GM18873 (cell line): ENCODE results near the gene ADAM19.

Experiments
- ATAC-seq: cut with Tn5 transposase; IDR thresholded peaks from one replicate; pipeline ENCODE4 v1.9.1; 2021; ENCODE audit warnings: mild to moderate bottlenecking, moderate library complexity, moderate number of reproducible peaks; ENCODE audit not compliant: unreplicated experiment, low FRiP score

The ADAM19 gene

DNA sequence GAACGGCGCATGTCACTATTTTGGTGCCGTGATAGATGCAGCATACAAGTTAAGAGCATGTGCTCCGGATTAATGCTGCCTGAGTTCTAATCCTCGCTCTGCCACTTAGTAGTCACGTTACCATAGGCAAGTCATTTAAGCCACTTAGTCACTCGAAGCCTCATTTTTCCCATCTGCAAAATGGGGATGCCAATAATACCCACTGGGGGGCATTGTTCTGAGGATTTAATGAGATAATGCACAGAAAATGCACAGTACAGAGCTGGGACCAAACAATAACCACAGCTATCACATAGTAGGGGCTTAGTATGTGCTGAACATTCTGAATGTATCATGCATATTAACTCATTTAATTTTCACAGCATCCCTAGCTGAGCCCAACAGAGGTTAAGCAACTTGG, 106.5 kb downstream of the ADAM19 start:
- no peak for ATAC-seq

- ATAC-seq: no peak
These were observed 107.1 kb downstream of the ADAM19 start for GRCh38 chr5:157468293-157468965.

DNA sequence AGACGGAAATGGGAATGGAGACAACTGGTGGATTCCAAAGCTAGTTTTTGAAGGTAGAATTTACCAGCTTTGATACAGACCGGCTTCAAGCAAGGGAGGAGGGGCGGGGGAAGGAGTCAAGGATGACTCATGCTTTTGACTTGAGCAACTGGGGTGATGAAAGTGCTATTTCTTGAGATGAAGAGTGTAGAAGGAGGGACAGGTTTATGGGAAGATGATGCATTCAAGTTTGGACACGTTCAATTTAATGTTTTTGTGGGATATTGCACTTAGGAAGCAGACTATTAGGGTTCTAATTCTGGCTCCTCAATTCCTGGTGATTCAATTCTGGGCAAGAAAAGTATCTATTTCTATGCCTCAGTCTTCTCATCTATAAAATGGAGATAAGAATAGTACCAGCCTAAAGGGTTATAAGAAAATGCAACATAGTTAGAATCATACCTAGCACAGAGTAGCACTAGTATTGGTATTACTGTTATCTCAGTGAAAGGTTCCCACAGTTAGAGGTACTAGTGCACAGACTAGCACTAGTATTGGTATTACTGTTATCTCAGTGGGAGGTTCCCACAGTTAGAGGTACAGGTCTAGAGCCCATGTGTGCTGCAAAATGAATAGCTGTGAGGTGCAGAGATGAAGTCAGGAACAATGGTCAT, 110.9 kb downstream of the ADAM19 start:
- peak; percentile 92 for ATAC-seq

- no peak for ATAC-seq
These were observed 111.7 kb downstream of the ADAM19 start for GRCh38 chr5:157463621-157464518.

DNA sequence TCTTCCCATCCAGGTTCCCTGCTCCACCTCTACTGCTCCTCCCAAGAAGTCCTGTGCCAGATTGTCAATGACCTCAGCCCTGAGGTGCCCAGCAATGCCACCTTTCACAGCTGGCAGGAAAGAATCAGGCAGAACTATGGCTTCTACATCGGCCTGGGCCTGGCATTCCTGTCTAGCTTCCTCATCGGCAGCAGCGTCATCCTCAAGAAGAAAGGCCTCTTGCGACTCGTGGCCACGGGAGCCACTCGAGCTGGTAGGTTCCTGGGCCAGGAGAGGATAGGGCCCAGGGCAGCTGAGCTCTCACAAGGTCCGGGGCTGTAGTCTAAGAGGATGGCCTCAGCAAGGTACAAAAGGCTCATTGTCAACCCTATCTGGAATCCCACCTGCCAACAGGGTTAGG, 112.5 kb downstream of the ADAM19 start:
- ATAC-seq: no peak

DNA sequence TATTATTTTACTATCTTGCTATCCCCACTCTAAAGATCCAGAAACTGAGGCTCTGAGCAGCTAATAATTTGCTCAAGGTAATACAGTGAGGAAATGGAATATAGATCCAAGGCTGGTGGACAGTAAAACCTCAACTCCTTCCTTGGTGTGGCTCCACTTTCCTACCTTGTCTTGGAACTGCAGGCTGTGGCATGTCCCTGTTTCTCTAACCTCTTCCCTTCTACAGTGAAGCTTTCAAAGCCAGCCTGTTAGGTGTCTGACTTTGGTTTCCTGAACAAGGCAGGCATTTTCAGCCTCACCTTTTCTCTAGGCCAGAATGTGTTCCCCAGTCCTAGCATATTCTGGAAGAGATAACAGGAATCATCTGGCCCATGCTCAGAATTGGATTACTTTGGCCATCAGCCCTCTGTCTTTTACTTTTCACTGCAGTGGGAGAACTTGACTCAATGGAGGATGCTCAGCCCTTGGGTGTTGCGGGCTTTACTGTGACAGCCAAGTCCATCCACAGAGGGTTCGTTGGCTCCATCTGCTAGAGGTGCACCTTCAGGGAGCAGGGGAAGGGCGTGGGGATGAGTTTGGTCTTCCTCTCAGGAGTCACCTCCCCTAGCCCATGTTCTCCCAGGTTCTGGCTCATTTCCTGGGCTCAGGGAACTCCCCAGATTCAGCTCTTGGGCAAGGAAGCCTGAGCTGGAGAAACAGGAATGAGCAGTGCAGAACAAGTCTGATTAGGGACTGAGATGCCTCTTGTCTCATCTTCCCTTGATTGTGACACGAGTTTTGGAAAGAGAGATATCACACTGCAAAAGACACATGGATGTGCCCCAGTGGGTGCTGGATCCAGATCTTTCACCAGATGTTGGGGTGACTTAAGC, 114.4 kb downstream of the ADAM19 start:
- no peak for ATAC-seq

- no peak for ATAC-seq
These were observed 115.6 kb downstream of the ADAM19 start, which contains the start of gene NIPAL4 for GRCh38 chr5:157459715-157460599. TSS of gene NIPAL4 (plus strand) at chr5:157460213. CDS start at chr5:157460321, 108 bp downstream.

DNA sequence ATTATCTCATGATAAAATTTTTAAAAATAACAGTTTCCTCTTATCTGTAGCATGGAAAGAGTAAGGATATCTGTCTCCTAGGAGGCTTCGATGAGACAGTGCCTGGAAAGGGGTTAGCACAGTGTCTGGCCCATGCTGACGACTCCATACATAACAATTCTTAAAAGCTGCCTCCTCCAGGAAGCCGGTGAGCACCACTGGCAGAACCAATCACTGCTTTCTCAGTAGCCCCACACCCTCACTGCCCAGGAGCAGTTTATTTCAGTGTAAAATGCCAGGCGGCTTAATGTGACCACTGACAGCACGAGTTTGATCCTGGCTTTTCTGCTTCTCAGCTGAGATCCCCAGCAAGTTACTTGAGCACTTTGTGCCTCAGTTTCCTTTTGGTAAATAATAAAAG, 116.7 kb downstream of the ADAM19 start:
- ATAC-seq: no peak

GRCh38 chr5:157457391-157457790, 118.2 kb downstream of the ADAM19 start:
- no peak for ATAC-seq

- ATAC-seq: no peak
These were observed 119.3 kb downstream of the ADAM19 start for GRCh38 chr5:157456301-157456700.

GRCh38 chr5:157455057-157455456, 120.5 kb downstream of the ADAM19 start:
- no peak for ATAC-seq

- no peak for ATAC-seq
These were observed 121.3 kb downstream of the ADAM19 start for GRCh38 chr5:157454273-157454672.

DNA sequence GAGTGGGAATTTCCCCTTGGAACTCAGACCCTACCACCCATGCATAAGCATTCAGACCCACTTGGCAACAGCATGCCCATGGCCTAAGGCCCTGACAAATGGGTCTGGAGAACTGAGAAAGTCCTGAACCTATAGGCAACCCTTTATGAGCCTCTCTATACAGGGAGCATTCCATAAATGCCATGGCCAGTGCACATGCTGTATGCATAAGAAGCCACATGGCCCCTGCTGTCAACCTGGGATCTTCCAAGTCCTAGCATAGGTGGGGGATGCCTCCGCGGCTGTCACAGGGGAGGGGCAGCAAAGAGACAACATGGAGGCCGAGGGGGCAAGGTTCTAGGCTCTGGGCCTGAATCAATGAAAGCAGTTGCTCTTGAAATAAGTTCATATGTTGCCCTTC, 123.8 kb downstream of the ADAM19 start:
- ATAC-seq: no peak

DNA sequence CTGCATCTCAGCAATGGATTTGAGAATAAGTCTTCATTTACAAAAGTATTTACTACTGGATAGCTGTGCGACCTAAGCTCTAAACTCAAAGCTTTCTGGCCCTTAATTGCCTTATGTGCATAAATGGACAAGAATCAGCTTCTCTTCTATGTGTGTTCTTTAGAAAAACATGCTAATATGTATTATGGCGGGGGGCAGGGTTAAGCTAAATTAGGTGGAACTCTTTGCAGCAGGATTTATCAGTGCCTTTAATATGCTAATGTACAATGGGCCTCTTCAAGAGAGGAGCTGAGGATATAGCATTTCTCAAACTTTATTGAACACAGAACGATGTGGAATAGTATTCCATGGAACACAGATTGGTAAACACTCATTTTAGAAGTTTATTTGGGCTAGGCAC, 125.6 kb downstream of the ADAM19 start:
- ATAC-seq: no peak

GRCh38 chr5:157449011-157449723, 126.4 kb downstream of the ADAM19 start:
- no peak for ATAC-seq

DNA sequence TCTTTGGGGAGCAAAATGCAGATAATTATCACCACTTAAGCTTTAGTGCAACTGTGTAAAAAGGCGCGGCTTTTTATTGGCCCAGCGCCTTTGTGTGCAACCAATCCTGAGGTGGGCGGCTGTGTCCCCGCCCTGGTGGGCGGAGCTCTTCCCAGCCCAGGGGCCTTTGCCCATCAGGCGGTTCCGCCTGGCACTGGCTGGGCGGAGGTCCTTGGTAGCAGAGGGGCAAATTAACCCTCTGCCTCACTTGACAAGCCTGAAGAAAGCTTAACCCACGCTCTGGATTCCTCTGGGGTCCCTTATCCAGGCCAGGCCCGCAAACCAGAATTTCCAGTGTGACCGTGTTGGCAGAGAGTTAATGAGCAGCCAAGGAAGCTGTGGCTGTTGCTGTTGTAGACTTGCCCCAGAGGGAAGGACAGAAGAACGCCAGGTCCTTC, 128.4 kb downstream of the ADAM19 start:
- ATAC-seq: no peak

- ATAC-seq: no peak
These were observed 129.1 kb downstream of the ADAM19 start for GRCh38 chr5:157446412-157446935.

GRCh38 chr5:157445745-157446411, 129.7 kb downstream of the ADAM19 start:
- ATAC-seq: no peak
